Activated gamma-delta T cell (primary cell): ENCODE measurements around the gene TUBGCP5.
"Not testable (repeated sequence)": the region's sequence is repeated elsewhere in the genome, so short reads cannot be mapped to it uniquely, and the experiment has no call there.

Source experiments
- DNase-seq: peaks from one replicate; lab custom pipeline; 2025; lab: John Stamatoyannopoulos, UW
- total RNA-seq, 2 donors: gene quantifications; one replicate each; lab custom pipeline; 2026; lab: John Stamatoyannopoulos, UW

The TUBGCP5 gene
- total RNA-seq = 34.5 to 49.5 reads per million in 2 donors

- peak; percentile 91 for DNase-seq
These were observed at the start of gene TUBGCP5 for GRCh38 chr15:23039143-23039916. Gene TUBGCP5, minus strand, starts transcription at chr15:23039569. Its CDS starts 26 bp downstream, at chr15:23039543.

- no peak for DNase-seq
These were observed 43.7 kb upstream of the TUBGCP5 start for GRCh38 chr15:23083115-23083514.

- DNase-seq = not testable (repeated sequence)
These were observed 42.8 kb upstream of the TUBGCP5 start for GRCh38 chr15:23081996-23082737.

GRCh38 chr15:23081271-23081670 is 41.9 kb upstream of the TUBGCP5 start:
- DNase-seq = no peak

- no peak for DNase-seq
These were observed 40.4 kb upstream of the TUBGCP5 start for GRCh38 chr15:23079766-23080165.

GRCh38 chr15:23075927-23076326 is 36.6 kb upstream of the TUBGCP5 start:
- no peak for DNase-seq

GRCh38 chr15:23074684-23075083 is 35.3 kb upstream of the TUBGCP5 start:
- DNase-seq = no peak

GRCh38 chr15:23073890-23074646 is 34.7 kb upstream of the TUBGCP5 start:
- no peak for DNase-seq

GRCh38 chr15:23072633-23073032 is 33.3 kb upstream of the TUBGCP5 start:
- DNase-seq = no peak

GRCh38 chr15:23069496-23070166 is 30.3 kb upstream of the TUBGCP5 start:
- no peak for DNase-seq

- no peak for DNase-seq
These were observed 28.0 kb upstream of the TUBGCP5 start for GRCh38 chr15:23067416-23067815.

- DNase-seq = no peak
These were observed 26.5 kb upstream of the TUBGCP5 start for GRCh38 chr15:23065836-23066235.

GRCh38 chr15:23064156-23064555 is 24.8 kb upstream of the TUBGCP5 start:
- no peak for DNase-seq

- DNase-seq = no peak
These were observed 18.3 kb upstream of the TUBGCP5 start for GRCh38 chr15:23057707-23058106.

- no peak for DNase-seq
These were observed 15.9 kb upstream of the TUBGCP5 start for GRCh38 chr15:23055316-23055715.

GRCh38 chr15:23052522-23052921 is 13.2 kb upstream of the TUBGCP5 start:
- no peak for DNase-seq

GRCh38 chr15:23050708-23051107 is 11.3 kb upstream of the TUBGCP5 start:
- DNase-seq = no peak

GRCh38 chr15:23049984-23050628 is 10.7 kb upstream of the TUBGCP5 start:
- DNase-seq = no peak

GRCh38 chr15:23048572-23049282 is 9.4 kb upstream of the TUBGCP5 start:
- DNase-seq = not testable (repeated sequence)

- not testable (repeated sequence) for DNase-seq
These were observed 4.6 kb upstream of the TUBGCP5 start for GRCh38 chr15:23043987-23044386.

- not testable (repeated sequence) for DNase-seq
These were observed 4.2 kb upstream of the TUBGCP5 start for GRCh38 chr15:23043535-23043934.
